UCSD-AML1 (cell line): ENCODE data around the gene THAP2.

Experiments used
- DNase-seq: peaks from one replicate; lab custom pipeline; 2025; ENCODE audit not compliant: unreplicated experiment; lab: John Stamatoyannopoulos, UW

THAP2 gene

GRCh38 chr12:71663561-71664410, at the start of gene THAP2, which contains the start of gene ZFC3H1:
Gene THAP2 (plus strand): TSS chr12:71664301. CDS start chr12:71664510, 209 bp downstream.
Gene ZFC3H1 (minus strand): TSS chr12:71663848. CDS start chr12:71663610, 238 bp downstream.
- DNase-seq: peak; percentile 93

- DNase-seq: no peak
These were observed 42.2 kb upstream of the THAP2 start for GRCh38 chr12:71621938-71622337.

- no peak for DNase-seq
These were observed 38.6 kb upstream of the THAP2 start for GRCh38 chr12:71625476-71625875.

GRCh38 chr12:71626098-71626497, 38.0 kb upstream of the THAP2 start:
- no peak for DNase-seq

- DNase-seq: no peak
These were observed 37.3 kb upstream of the THAP2 start for GRCh38 chr12:71626768-71627167.

GRCh38 chr12:71627438-71628002, 36.6 kb upstream of the THAP2 start:
- DNase-seq: no peak

GRCh38 chr12:71636704-71637115, 27.4 kb upstream of the THAP2 start:
- DNase-seq: no peak

- no peak for DNase-seq
These were observed 25.6 kb upstream of the THAP2 start for GRCh38 chr12:71638499-71638898.

GRCh38 chr12:71639341-71639760, 24.8 kb upstream of the THAP2 start:
- DNase-seq: peak; percentile 19

- no peak for DNase-seq
These were observed 23.8 kb upstream of the THAP2 start for GRCh38 chr12:71640316-71640715.

GRCh38 chr12:71641390-71641789, 22.7 kb upstream of the THAP2 start:
- no peak for DNase-seq

GRCh38 chr12:71642264-71642663, 21.8 kb upstream of the THAP2 start:
- DNase-seq: no peak

GRCh38 chr12:71645268-71645667, 18.8 kb upstream of the THAP2 start:
- DNase-seq: no peak

- DNase-seq: no peak
These were observed 17.6 kb upstream of the THAP2 start for GRCh38 chr12:71646512-71646911.

GRCh38 chr12:71648537-71648936, 15.6 kb upstream of the THAP2 start:
- no peak for DNase-seq

GRCh38 chr12:71649401-71649800, 14.7 kb upstream of the THAP2 start:
- no peak for DNase-seq

- DNase-seq: no peak
These were observed 11.4 kb upstream of the THAP2 start for GRCh38 chr12:71652656-71653055.

- DNase-seq: no peak
These were observed 11.0 kb upstream of the THAP2 start for GRCh38 chr12:71653137-71653536.

- no peak for DNase-seq
These were observed 9.9 kb upstream of the THAP2 start for GRCh38 chr12:71654200-71654599.

- DNase-seq: no peak
These were observed 8.6 kb upstream of the THAP2 start for GRCh38 chr12:71655495-71655894.

- DNase-seq: no peak
These were observed 8.2 kb upstream of the THAP2 start for GRCh38 chr12:71655907-71656306.

GRCh38 chr12:71656740-71657139, 7.4 kb upstream of the THAP2 start:
- DNase-seq: no peak
